Fibroblast of skin of abdomen (primary cell): ENCODE measurements around the gene GLT8D2.
"Not testable (repeated sequence)": the region's sequence is repeated elsewhere in the genome, so short reads cannot be mapped to it uniquely, and the experiment has no call there.

ENCODE experiments used
- DNase-seq: peaks from one replicate; pipeline ENCODE4 v3.0.0-alpha.2; 2013

Gene GLT8D2

GRCh38 chr12:104049278-104049902, 597 bp downstream of the GLT8D2 start:
- DNase-seq: peak; percentile 75

DNA sequence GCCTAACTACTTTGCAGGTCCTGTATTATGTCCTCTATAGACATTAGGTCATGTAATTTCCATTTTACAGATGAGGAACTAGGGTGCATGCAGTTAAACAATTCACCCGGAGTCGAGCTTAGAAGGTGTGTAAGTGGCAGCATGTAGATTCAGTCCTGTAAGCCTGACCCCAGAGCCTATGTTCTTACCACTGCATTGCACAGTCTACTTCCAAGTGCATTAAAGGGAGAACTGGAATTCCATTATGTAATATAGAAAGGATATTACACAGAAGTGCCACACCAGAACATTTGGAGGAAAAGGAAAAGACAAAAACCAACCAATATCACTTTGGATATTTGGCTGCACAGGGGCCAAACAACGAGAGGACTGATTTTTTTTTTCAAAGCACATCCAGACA, 1.2 kb downstream of the GLT8D2 start:
- DNase-seq: peak; percentile 44

DNA sequence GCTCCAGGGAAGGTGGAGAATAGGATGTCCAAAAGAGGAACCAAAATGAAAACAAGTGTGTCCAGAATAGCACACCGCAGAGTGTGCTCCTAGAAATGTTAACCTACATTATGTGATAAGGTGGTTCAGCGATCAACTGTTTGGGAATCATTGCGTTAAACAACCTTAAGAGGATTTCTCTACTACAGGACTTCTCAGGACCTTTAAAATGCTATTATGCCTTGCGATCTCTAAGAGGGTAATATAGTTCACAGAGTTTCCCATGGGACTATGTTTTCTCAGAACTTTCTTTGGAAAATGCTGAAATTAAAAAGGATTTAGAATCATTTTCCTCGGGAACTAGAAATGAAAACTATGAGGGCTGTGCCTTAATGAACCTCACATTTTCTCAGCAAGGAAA, 1.8 kb downstream of the GLT8D2 start:
- no peak for DNase-seq

- DNase-seq: no peak
Observed at GRCh38 chr12:104046306-104046705, 3.7 kb downstream of the GLT8D2 start.

DNA sequence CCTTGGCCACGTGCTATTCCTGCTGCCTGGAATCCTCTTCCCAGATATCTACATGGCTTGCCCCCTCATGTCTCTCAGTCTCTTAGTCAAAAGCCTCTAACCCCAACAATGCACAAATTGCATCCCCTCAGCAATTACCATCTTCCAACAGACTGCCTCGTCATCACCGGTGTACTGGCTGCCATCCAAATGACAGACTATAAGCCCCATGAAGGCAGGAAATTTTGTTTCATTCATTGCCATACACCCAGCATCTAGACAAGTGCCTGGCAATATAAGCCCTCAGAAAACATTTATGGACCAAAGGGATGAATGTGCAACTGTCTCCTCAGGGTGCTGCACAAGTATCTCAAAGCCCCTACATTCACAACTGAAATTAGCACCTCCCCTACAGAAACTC, 5.8 kb downstream of the GLT8D2 start:
- no peak for DNase-seq

DNA sequence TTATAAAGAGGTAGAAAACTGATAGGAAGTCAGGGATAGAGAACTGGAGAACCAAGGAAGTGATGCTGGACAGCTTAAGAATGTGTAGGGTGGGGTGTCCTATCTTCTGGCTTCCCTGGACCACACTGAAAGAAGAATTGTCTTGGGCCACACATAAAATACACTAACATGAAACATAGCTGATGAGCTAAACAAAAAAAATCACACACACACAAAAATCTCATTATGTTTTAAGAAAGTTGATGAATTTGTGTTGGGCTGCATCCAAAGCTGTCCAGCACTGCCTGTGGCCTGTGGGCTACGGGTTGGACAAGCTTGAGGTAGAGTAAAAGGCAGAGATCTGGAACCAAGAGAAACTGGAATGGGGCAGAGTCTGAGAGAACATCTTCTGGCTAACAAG, 7.4 kb downstream of the GLT8D2 start:
- DNase-seq: no peak

DNA sequence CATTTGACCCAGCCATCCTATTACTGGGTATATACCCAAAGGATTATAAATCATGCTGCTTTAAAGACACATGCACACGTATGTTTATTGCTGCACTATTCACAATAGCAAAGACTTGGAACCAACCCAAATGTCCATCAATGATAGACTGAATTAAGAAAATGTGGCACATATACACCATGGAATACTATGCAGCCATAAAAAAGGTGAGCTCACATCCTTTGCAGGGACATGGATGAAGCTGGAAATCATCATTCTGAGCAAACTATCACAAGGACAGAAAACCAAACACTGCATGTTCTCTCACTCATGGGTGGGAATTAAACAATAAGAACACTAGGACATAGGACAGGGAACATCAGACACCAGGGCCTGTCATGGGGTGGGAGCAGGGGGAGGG, 10.2 kb downstream of the GLT8D2 start:
- not testable (repeated sequence) for DNase-seq

DNA sequence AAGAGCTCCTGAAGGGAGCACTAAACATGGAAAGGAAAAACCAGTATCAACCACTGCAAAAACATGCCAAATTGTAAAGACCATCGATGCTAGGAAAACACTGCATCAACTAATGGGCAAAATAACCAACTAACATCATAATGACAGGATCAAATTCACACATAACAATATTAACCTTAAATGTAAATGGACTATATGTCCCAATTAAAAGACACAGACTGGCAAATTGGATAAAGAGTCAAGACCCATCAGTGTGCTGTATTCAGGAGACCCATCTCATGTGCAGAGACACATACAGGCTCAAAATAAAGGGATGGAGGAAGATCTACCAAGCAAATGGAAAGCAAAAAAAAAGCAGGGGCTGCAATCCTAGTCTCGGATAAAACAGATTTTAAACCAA, 13.8 kb downstream of the GLT8D2 start:
- not testable (repeated sequence) for DNase-seq

GRCh38 chr12:104030596-104030995, 19.4 kb downstream of the GLT8D2 start:
- DNase-seq: not testable (repeated sequence)

DNA sequence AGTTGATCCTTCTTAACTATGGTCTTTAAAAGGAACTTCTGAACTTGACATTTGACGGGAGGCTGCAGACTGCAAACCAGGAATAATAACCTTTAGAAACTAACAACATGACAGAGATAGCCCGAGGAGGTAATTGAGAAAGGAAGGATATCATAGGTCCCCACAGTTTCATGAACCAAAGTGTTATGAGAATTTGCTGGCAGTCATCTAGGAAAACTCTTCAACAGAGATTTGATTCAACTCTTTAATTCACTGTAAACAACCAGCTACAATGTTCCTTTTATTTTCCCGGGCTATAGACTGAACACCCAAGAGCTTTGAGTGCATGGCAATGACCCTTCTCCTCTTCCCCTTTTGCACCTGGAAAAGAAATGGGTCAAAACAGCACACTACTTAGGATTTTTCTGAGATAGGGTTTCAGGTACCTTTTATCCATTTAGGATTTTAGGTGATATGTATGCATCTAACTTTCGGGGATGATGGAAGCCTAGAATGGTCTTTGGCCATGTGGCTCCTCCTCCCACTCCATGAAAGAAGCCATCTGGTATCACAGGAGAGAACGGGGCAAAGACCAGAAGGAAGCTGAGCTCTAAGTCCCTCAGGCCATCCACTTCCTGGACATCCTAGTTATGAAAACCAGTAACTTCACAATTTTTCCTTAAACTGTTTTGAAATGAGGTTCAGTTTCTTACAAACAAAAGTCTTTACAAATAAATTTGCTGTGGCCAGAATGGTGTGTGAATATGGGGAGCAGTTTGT, 23.0 kb downstream of the GLT8D2 start:
- DNase-seq: no peak

- no peak for DNase-seq
Observed at GRCh38 chr12:104025771-104026170, 24.2 kb downstream of the GLT8D2 start.

- DNase-seq: no peak
Observed at GRCh38 chr12:104024348-104024747, 25.6 kb downstream of the GLT8D2 start.

DNA sequence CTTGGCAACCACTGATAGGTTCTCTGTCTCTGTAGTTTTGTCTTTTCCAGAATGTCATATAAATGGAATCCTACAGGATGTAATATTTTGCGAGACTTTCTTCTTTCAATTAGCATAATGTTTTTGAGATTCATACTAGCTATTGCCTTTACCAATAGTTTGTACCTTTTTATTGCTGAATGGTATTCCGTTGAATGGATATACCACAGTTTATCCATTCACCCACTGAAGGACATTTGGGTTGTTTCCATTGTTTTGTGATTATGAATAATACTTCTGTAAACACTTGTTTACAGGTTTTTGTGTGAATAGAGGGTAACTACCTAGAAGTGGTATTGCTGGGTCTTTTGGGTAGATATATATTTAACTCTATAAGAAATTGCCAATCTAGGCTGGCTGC, 26.3 kb downstream of the GLT8D2 start:
- no peak for DNase-seq

- no peak for DNase-seq
Observed at GRCh38 chr12:104022786-104023185, 27.2 kb downstream of the GLT8D2 start.

- not testable (repeated sequence) for DNase-seq
Observed at GRCh38 chr12:104021862-104022261, 28.1 kb downstream of the GLT8D2 start.

DNA sequence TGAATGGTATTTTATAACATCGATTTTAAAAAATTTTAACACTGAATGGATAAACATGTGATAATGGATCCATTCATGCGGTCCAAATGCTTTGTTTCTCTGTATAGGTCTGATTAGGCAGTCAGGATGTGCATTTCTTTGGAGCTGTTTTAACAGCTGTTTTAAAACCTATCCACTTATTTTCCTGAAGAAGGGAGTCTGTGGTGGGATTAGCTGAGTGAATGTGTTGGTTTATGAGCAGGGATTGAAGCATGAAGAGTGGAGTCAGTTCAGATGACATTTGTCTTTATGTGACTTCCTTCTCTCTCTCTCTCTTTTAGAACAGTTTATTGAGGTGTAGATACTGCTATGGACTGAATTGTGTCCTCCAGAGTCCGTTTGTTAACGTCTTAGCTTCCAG, 37.7 kb downstream of the GLT8D2 start:
- DNase-seq: no peak

DNA sequence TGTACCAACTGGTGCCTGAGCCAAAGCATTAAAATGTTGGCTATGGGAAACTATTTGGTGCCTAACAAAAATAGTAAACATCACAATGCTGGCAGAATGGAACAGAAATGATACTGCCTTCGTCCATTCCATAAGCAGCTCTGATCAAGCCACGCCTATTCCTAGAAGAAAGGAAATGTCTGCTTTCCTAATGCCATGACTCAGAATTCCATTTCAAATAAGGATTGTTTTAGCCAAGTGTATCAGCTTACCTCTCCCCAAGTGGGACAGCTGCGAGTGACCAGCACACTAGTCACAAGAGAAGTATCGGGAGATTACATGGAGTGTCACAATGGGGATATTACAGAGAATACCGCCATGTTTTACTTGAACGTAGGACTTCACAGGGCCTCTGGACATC, 38.7 kb downstream of the GLT8D2 start:
- DNase-seq: peak; percentile 86

- no peak for DNase-seq
Observed at GRCh38 chr12:104010606-104011169, 39.3 kb downstream of the GLT8D2 start.

GRCh38 chr12:104010121-104010520, 39.9 kb downstream of the GLT8D2 start:
- DNase-seq: no peak

- peak; percentile 85 for DNase-seq
Observed at GRCh38 chr12:104006929-104007328, 43.1 kb downstream of the GLT8D2 start.

GRCh38 chr12:104003596-104003995, 46.4 kb downstream of the GLT8D2 start:
- peak; percentile 41 for DNase-seq

DNA sequence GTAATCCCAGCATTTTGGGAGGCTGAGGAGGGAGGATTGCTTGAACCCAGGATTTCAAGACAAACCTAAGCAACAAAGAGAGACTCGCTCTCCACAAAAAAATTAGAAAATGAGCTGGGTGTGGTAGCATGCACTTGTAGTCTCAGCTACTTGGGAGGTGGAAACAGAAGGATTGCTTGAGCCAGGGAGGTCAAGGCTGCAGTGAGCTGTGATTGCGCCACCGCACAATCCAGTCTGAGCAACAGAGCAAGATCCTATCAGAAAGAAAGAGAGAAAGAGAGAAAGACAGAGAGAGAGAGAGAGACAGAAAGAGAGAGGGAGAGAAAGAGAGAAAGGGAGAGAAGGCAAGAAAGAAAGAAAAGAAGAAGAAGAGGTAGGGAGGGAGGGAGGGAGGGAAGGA, 47.3 kb downstream of the GLT8D2 start:
- no peak for DNase-seq

DNA sequence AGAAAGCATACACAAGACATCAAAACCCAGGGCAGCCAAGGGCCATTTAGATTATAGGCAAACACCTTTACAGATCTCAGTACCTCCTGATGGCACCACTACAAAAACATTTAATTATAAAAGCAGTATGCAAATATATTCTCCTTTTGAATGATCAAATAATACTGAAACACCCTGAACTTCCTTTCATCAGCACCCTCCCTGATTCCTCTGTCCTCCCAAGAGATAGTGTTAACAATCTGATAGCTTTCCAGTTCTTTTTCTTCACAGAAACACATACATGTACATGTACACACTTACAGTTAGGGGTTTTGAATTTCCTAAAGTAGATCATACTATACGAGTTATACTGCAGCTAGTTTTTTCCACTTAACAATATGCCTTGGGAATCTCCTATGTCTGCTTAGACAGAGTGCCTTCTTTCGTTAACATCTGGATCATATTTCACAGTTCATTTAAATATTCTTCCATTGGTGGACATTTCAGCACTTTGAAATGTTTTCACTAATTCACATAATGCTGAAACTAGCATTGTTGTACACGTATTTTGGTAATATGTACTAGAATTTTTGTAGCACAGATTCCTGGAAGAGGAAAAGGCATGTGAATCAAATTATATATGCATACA, 49.1 kb downstream of the GLT8D2 start:
- DNase-seq: peak; percentile 45

GRCh38 chr12:103998976-103999375, 51.0 kb downstream of the GLT8D2 start:
- DNase-seq: no peak
